HG03521 (cell line): ENCODE results near the gene RUFY1.
"Not testable (repeated sequence)": the region's sequence is repeated elsewhere in the genome, so short reads cannot be mapped to it uniquely, and the experiment has no call there.

ENCODE experiments used
- ATAC-seq: cut with Tn5 transposase; IDR thresholded peaks from one replicate; pipeline ENCODE4 v1.9.1; 2021; ENCODE audit warnings: mild to moderate bottlenecking, moderate library complexity; ENCODE audit not compliant: unreplicated experiment

RUFY1 gene, protein sequence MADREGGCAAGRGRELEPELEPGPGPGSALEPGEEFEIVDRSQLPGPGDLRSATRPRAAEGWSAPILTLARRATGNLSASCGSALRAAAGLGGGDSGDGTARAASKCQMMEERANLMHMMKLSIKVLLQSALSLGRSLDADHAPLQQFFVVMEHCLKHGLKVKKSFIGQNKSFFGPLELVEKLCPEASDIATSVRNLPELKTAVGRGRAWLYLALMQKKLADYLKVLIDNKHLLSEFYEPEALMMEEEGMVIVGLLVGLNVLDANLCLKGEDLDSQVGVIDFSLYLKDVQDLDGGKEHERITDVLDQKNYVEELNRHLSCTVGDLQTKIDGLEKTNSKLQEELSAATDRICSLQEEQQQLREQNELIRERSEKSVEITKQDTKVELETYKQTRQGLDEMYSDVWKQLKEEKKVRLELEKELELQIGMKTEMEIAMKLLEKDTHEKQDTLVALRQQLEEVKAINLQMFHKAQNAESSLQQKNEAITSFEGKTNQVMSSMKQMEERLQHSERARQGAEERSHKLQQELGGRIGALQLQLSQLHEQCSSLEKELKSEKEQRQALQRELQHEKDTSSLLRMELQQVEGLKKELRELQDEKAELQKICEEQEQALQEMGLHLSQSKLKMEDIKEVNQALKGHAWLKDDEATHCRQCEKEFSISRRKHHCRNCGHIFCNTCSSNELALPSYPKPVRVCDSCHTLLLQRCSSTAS

DNA sequence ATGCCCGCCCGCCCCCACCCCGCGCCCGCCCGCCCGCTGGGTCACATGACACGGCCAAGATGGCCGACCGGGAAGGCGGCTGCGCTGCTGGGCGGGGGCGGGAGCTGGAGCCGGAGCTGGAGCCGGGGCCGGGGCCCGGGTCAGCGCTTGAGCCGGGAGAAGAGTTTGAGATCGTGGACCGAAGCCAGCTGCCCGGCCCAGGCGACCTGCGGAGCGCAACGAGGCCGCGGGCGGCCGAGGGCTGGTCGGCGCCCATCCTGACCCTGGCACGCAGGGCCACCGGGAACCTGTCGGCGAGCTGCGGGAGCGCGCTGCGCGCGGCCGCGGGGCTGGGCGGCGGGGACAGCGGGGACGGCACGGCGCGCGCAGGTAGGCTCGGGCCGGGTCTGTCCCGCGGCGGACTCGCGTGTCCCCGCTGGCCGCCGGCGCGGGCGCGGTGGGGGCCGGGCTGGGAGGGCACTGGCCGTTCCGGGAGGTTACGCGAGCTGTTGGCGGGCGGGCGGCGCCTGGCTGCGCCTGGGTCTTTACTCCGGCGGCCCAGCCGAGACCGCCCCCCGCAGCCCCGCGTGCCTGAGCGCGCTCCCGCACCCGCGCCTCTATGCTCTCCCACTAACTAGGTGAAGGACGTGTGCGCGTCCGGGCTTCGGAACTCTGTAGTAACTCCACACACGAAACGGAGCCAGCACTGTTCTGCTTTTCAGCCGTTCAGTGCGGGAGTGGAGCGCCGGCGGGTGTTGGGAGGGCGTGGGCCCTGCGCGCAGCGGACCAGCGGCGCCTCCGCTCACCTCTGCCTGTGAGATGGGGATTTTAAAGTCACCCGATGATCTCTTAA, at the start of gene RUFY1:
Gene RUFY1, plus strand, starts transcription at position 44 of the 832 bp plus-strand sequence. Its CDS starts 16 bp downstream, at position 60.
- ATAC-seq = peak; percentile 81

DNA sequence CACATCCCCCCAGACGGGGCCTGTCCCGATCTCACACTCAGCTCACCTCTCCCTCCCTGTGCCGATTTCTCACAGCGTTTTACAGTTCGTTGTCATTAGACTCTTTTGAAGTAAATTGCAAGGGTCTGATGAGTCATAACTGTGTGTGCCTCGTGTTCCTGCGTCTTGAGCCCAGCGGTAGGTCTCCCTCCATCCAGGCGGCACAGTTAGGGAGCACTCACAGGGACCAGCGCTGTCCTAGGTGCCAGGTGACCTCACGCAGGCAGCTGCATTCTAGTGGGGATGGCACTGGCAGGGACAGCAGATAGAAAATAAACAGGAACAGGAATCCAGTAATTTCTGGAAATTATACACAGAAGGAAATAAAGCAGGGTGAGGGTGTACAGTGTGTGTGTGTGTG, 48.4 kb upstream of the RUFY1 start:
- ATAC-seq = not testable (repeated sequence)

DNA sequence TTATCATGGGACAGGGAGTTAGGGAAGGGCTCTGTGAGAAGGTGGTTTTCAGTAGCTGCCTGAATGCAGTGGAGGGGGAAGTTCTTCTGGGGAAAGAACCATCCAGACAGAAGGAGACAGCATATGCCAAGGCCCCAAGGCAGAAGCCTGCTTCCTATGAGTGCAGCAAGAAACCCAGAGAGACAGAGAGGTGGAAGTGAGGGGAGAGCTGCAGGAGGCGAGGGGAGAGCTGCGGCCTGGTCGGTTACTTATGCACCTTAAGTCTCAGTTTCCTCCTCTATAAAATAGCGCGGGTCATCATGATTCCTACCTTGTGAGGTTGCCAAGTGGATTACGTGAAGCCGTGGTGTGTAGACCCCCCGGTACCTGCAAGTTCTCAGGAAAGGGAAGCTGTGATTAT, 47.9 kb upstream of the RUFY1 start:
- ATAC-seq = not testable (repeated sequence)

DNA sequence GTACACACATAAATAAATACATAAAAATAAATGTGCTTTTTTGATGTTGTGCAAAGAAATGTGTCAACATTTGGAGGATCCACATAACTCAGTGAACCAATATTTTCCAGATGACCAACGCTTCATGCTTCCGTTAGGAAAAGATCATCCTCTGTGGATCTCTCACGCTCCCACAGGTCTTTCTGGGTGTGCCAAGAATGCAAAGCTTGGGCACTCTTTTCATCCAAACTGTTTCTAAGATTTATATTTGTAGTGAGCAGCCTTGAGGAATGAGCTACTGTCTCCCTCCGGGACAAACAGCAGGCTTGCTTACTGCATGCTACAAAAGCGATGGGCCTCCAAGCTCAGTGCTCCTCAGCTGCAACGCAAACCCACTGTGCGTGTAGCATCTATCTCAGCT, 46.2 kb upstream of the RUFY1 start:
- ATAC-seq = no peak

DNA sequence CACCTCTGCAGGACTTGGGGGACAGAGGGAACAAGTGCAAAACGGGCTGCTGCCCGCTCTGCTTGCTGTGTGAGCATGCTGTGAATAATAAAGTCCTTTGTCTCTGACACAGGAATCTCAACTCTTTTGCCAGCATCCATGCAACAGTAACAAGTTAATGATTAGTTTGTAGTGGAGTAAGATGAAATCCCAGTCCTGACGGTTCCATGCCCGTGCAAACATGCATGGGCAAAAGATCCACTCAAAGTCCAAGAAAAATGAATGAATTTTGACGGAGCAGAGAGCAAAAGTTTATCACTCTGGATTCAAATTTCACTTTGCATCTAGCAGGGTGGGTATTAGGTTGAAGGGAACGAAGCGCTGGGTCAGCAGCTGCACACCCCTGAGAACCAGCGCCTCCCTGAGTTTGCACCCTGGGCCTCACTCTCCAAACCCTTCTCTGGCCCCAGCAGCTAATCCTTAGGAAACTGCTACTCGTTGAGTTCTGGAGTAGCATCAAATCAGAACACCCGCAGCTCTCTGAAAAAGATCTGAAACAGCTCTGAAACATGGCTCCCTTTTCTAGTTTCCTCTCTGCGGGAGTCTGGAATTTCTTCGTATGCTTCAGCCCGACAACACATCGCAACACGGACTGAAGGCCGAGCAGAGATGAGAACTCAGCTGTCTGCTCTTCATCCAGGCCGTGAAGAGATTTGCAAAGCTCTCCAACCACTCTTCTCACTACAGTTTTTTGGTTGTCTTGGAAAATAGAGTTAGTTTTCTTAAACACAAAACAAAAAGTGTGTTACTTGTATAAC, 45.6 kb upstream of the RUFY1 start:
- ATAC-seq = no peak

DNA sequence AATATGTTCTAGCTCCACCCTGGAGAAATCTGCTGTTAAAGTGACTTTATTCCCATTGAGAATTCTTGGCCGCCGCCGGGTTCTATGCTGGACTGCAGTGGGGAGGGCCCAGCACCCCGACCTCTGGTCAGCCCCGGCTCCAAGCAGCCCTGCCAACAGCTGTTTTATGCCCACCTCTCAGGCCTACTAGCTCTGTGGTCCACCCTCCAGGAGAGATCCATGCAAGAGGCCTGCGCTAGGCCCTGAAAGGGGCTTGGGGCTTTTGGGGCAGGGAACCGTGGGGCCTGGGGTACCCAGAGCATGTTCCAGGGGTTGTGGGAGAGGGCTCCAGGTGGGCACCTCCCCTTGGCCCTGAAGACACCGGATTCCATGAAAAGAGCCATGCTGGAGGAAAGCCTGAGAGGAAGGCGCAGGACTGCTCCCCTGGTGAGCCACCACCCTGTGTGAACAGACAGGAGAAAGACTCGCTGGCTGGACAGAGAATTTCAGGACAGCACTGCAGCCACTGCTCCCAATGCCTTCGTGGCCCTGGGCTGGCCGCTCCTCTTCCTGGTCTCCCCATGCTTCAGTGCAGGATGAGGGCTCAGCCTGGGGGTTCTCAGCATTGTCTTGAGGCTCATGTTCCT, 44.6 kb upstream of the RUFY1 start:
- ATAC-seq = no peak

DNA sequence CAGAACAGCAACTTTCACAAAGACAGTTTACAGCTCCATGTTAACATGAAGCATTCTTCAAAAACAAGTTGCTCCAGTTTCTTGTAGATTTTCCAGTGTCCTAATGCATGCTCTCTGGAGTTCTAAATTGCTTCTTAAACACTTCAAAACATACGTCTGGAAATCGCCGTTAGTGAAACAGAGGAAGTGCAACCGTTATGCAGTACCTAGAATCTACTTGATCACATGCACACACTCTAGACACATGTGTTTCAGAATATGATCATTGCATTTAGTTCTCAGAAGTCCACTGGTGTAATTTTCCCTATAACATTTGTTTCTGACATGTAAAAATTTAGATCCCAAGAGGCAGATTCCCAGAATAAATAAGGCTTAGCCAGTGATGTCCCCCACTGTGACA, 41.1 kb upstream of the RUFY1 start:
- ATAC-seq = no peak

DNA sequence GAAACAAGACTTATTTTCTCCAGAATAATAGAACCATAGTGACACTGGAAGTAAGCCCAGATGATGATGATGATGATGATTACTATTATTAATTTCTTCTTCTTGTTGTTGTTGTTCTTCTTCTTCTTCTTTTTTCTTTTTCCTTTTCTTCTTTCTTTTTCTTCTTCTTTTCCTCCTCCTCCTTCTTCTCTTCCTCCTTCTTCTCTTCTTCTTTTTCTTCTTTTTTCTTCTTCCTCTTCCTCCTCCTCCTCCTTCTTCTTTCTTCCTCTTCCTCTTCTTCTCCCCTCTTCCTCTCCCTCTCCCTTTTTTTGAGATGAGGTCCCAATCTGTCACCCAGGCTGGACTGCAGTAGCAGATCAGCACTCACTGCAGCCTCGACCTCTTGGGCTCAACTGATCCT, 40.5 kb upstream of the RUFY1 start:
- ATAC-seq = no peak

DNA sequence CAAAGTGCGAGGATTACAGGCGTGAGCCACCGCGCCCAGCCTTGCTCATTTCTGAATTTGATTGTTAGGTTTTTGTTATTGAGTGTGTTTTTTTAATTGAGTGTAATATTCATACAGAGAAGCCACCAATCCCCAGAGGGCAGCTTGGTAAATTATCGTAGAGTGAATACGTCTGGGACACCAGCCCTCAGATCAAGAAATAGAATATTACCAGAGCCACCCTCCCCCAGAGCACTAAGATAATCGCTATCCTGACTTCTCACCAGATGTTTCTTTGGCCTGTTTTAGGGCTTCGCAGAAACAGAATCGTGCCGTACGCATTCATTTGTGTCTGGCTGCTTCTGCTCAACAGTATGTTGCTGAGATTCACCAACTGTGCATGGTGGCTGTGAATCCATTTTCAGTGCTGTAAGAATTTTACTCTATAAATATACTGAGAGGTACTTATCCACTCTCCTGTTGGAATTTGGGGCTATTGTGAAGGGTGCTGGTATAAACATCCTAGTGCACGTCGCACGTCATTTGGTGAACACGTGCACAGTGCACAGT, 37.8 kb upstream of the RUFY1 start:
- ATAC-seq = no peak

DNA sequence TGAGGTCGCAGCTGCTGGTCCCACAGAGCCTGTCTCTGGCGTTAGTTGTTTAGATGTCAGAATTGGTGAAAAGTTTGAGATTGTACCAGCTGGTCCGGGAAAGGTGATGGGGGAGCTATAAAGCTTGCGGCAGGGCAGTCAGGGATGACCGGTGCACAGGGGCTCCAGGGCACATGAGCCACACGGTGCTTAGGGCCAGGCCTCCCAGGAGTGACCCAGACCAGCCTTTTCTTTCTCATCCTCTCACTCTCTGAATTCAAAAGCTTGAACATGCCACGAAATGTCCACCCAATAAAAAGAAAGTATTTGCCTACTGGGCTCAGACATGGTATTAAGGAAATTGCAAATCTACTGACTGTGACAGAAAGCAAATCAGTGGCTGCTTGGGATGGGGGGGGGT, 34.9 kb upstream of the RUFY1 start:
- ATAC-seq = not testable (repeated sequence)

DNA sequence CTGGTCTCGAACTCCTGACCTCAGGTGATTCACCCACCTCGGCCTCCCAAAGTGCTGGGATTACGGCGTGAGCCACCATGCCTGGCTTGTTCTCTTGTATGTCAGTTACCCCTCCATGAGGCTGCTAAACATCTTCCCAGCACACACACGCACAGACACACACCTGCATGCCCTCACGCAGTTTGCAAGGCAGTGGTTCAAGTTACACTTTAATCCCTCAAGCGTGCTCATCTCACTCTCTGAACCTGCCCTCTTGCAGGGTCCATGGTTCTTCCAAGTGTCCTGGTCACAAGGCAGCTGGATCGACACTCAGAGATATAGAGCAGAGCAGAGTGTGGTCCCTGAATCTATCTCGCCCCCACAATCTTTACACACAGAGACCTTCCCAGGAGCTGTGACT, 34.1 kb upstream of the RUFY1 start:
- ATAC-seq = no peak

DNA sequence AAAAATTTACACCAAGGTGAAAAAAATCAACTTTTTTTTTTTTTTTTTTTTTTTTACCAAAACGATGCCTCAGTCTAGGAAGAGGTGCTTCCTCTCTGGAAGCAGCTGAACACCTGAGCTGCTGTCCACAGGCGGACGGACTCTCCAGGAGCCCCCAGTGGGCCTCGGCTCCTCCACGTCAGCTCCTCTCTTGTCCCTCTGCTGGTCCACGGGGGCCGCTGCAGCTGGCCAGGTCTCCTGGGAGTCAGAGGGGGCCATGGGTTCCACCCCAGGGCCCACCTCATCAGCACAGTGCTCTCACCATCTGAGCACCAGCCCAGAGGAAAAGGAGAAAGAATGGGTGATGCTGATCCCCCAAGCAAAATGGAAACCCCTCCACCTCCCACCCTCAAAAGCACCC, 32.6 kb upstream of the RUFY1 start:
- ATAC-seq = not testable (repeated sequence)

DNA sequence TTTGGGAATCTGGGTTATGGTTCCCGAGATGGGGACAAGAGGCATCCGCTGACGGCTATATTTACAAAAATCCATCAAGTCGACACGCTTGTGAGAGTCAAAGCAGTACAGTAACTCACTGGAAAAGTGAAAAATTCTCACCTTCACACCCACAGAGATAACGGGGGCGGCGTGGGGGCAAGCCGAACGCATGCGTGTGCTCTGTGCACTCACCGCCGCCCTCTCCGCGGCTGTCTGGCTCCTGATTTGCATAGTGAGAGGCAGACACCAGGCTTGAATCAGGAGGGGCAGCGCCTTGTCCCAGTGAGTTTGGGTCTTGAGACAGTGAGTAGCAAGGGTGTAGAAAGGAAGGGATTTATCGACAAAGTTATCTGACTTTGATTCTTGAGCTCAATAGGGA, 32.0 kb upstream of the RUFY1 start:
- ATAC-seq = peak; percentile 86

DNA sequence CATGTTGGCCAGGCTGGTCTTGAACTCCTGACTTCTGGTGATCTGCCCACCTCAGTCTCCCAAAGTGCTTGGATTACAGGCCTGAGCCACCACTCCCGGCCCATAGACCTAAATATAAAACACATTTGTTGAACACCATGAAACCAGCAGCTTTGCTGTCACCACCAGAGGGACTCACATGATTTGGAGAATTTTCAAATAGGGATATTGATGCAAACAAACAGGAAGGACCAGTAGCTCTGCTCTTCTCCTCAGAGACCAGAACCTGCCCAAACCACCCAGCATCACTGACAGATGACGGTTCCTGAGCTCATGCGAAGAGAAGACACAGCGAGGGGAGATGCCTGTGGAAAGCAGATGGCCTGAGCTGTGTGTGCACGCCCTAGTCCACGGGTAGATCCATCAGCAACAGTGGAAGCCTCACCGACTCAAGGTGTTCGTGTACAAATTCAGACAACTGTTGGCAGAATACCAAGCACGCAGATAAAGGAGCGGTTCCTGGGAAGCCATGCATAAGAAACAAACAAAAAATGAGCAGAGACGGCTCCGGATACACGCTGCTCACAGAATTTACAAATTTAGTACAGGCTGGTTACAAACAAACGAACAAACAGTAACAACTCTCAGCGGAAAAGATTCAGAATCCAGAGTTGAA, 30.8 kb upstream of the RUFY1 start:
- ATAC-seq = not testable (repeated sequence)

DNA sequence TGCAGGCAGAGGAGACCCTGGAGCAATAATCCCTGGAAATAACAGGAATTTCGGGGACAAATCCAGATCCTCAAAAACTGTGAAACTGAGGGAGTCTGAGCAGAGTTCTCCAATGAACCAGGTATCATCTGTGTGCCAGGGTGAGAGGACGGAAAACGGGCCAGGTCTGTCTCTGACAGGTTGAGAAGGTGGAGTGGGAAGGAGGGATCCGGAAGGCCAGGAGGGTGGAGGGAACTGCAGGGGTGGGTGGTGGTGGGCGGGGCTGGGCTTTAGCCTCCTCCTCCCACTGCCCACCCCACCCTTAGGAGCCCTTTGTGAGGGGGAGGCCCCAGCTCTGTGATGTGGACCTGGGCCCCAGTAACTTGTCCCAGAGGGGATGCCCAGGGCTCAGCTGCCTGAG, 28.2 kb upstream of the RUFY1 start:
- not testable (repeated sequence) for ATAC-seq

DNA sequence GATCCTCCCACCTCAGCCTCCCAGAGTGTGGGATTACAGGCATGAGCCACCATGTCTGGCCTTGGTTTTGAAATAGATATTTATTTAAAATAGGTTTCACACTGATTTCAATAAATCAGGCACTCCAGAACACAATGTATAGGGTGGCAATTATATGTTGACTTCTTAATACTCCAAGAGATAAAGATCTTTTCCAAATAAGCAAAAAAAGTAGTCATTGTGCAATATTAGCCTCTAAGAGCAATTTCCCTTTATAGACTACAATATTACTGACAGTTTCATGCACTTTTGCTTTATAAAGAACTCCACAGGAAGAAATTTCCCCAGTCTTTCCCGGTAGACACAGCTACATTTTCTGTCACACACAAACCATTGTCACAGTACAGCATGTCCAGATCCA, 23.4 kb upstream of the RUFY1 start:
- ATAC-seq = no peak

DNA sequence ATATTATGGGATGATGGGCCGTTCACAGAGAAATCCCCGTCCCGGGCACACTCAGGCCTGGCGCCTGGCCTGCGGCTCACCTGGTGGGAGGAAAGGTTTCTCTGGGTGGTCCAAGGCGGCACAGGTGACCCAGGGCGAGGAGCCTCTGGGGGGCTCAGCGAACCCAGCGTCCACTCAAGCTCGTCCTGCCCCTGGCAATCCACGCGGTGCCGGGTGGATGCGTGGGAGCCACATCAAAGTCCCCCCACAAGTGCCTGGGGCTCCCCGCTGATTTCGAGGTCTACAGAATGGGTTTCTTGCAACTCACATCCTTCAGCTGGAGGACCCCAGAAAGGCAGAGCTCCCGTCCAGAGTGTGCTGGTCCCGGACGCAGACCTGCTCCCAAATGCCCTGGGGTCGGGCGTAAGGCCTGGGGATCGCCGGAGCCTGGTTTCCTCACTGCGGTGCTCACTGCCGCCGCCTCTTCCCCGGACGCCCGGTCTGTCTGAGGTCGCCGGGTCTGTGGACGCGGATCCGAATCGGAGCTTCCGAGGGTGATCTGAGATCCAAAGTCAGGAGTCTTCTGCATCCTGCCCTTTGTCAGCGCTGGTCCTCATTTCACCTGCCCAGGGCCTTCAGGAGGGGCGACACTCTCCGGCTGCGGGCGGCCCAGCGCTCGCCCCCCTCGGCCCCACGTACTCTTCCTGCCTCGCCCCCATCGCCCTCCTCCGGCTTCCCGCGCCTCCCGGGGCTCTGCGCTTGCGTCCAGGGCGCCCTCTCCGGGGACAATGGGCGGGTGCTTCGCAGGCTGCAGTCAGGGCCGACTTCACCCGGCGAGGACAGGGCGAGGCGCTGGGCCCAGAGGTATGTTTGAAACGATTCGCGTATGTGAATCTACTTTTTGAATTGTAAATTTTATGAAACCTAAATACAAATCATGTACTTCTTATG, 20.0 kb upstream of the RUFY1 start:
- peak; percentile 72 for ATAC-seq

DNA sequence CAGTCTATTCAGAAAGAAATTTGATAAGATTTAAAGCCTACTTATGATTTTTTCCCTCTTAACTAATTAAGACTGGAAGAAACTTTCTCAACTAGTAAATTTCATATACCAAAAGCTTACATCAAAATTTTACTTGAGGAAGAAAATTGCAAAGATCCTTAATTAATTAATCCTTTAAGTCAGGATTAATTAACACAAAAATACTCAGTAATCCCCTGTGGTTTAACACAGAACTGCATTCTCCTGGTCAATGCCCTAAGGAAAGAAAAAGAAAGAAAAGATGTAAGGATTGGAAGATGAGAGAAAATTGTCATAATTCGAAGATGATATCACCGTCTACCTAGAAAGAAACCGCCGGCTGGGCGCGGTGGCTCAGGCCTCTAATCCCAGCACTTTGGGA, 17.3 kb upstream of the RUFY1 start:
- ATAC-seq = no peak
